HFF-Myc (cell line): ENCODE results near the gene PTPN23.

ENCODE experiments used
- DNase-seq: peaks from one replicate; pipeline ENCODE4 v3.0.0-alpha.2; 2011; ENCODE audit warnings: low read depth; ENCODE audit errors: extremely low read depth
- H3K4me3 ChIP-seq: replicated peaks from 2 replicates; pipeline ENCODE4 v1.5.1; 2011; ENCODE audit warnings: low read depth, mild to moderate bottlenecking, control low read depth, low read length
- CTCF ChIP-seq: IDR thresholded peaks from 2 replicates; pipeline ENCODE4 v1.5.1; 2012; ENCODE audit warnings: mild to moderate bottlenecking, low read depth, low read length, control low read depth; ENCODE audit errors: missing control alignments

PTPN23 gene

DNA sequence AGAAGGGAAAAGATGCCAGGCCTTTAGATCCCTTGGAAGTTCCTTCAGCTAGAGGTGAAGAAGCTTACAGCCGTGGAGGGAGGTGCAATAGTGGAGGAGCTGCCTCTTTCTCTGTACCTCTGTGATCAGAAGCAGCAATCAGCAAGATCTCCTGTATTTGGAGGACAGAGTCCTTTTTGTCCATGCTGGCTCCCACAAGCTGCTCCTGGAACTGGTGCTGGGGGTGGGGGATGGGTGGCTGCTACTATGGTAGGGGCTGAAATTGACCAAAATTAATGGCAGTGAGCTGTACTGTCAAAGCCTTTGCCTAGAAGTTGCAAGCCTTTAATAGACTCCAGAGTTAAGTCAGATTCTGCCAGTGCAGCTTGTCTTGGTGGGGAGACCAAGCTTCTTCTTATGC is 18.2 kb downstream of the PTPN23 start:
- TF ChIP-seq CTCF = no peak
- H3K4me3 ChIP-seq = no peak overlapping the region
- no peak for DNase-seq

GRCh38 chr3:47399531-47400270 is 18.9 kb downstream of the PTPN23 start:
- DNase-seq = no peak
- no peak overlapping the region for H3K4me3 ChIP-seq
- no peak for TF ChIP-seq CTCF

DNA sequence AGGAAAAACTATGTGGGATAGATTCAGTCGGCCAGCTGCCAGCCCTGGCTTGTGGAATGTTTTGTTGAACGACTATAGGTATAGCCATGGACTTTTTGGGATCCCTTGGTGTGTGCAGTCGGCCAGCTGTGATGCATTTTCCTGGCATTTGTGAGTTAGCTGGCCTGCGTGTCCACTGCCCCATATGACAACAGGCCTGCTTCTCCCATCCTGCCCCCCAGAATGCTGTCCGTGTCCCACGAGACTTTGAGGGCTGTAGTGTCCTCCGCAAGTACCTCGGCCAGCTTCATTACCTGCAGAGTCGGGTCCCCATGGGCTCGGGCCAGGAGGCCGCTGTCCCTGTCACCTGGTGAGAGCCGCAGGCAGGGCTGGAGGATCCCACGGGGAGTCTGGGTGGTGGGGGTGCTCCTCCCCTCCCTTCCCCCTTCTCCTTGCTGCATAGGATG is 23.6 kb downstream of the PTPN23 start:
- H3K4me3 ChIP-seq = no peak overlapping the region
- no peak for DNase-seq
- TF ChIP-seq CTCF = no peak

DNA sequence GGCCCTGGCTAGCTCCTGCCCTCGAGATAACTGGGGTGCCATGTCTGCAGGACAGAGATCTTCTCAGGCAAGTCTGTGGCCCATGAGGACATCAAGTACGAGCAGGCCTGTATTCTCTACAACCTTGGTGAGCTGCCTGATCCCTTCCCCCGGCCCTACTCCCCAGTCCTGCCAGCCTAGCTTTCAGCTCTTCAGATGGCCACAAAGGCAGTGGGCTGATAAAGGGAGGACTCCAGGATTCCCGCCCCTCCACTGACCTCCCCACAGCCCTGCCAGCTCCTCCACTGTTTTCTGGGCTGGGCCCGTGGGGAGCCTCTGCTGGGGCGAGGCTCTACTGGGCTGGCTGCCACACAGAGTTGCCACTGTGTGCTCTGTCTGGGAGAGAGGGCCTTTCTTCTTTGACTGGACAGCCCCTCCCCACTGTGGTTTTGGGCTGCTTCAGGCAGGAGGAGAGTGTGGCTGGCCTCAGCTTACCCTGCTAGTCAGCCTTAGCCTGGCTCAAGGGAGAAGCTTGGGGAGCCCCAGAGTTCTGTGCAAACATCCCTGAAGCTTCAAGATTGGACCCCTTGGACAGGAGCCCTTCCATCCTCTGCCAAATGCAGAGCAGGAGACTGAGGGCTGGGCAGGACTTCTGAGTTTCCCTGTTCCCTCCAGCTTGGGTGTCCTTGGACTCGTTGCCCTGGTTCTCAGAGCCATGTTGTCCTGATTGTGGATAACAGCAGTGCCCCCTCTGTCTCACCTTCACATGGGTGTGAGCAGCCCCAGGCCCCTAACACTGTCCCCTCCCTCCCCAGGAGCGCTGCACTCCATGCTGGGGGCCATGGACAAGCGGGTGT is 24.4 kb downstream of the PTPN23 start:
- H3K4me3 ChIP-seq = no peak overlapping the region
- TF ChIP-seq CTCF = no peak
- DNase-seq = no peak

GRCh38 chr3:47405820-47406761 is 25.3 kb downstream of the PTPN23 start:
- no peak overlapping the region for H3K4me3 ChIP-seq
- DNase-seq = no peak
- TF ChIP-seq CTCF = no peak

GRCh38 chr3:47406762-47407149 is 25.9 kb downstream of the PTPN23 start:
- TF ChIP-seq CTCF = no peak
- H3K4me3 ChIP-seq = no peak overlapping the region
- no peak for DNase-seq
